ENCODE results near the gene HOXB6.

HOXB6 gene

GRCh38 chr17:48620461-48621139 lies 15.8 kb upstream of the HOXB6 start:
- H3K4me3 ChIP-seq (ENCODE audit: low read length in 2 of 2) = no peak overlapping the region
- H3K9ac ChIP-seq (ENCODE audit: low read depth, low read length, poor library complexity) = no peak overlapping the region
- no peak overlapping the region for H2AFZ ChIP-seq (ENCODE audit: low read length)
- no CpG with 5 or more reads among the region's 6 CpGs for WGBS, 2 donors (ENCODE audit: extremely low coverage in 2 of 2, insufficient read length in 2 of 2, insufficient replicate concordance in 1 of 2)
- H3K27ac ChIP-seq (replicated peaks; ENCODE audit: low read length) = no peak overlapping the region
- no peak overlapping the region for H4K91ac ChIP-seq (ENCODE audit: low read depth, low read length, poor library complexity)
- H2AK5ac ChIP-seq (ENCODE audit: low read depth, low read length) = no peak overlapping the region
- H3K4me2 ChIP-seq (ENCODE audit: insufficient read depth, low read length, poor library complexity, severe bottlenecking) = no peak overlapping the region
- H3K18ac ChIP-seq (ENCODE audit: low read length) = no peak overlapping the region
- H3K79me1 ChIP-seq (ENCODE audit: low read depth, low read length) = no peaks in the 10 kb centered on the region
- H3K4ac ChIP-seq (ENCODE audit: low read length) = no peak overlapping the region
- no peak overlapping the region for H2BK5ac ChIP-seq (ENCODE audit: low read length)
- H2BK12ac ChIP-seq (ENCODE audit: low read length) = no peak overlapping the region
- H4K8ac ChIP-seq (ENCODE audit: low read depth, low read length) = no peak overlapping the region
- H3K14ac ChIP-seq (ENCODE audit: low read length) = no peak overlapping the region
- H2BK15ac ChIP-seq (ENCODE audit: low read length) = no peak overlapping the region
- H2BK120ac ChIP-seq (ENCODE audit: low read depth, low read length) = no peak overlapping the region
- H3K4me1 ChIP-seq (ENCODE audit: control insufficient read depth in 2 of 2, insufficient read depth in 1 of 2, low read depth in 1 of 2, low read length in 2 of 2) = peaks cover 0 to 1% of the 10 kb centered on the region in 2 donors
- peaks cover 79 to 100% (median 99%) of the 10 kb centered on the region in 3 experiments for H3K27me3 ChIP-seq (ENCODE audit: control insufficient read depth in 3 of 3, insufficient read depth in 3 of 3, low read depth in 1 of 3, low read length in 3 of 3)
- DNase-seq (ENCODE audit: low spot score) = no peak
- no peaks in the 10 kb centered on the region for H3K36me3 ChIP-seq (replicated peaks in 1 of 2; ENCODE audit: control insufficient read depth in 2 of 2, insufficient read depth in 2 of 2, low read length in 2 of 2)
- H3K23ac ChIP-seq (ENCODE audit: low read depth, low read length, poor library complexity) = peak overlapping the region; percentile 8
- peaks cover 0 to 10% of the 10 kb centered on the region in 2 donors for H3K9me3 ChIP-seq (replicated peaks in 1 of 2; ENCODE audit: control insufficient read depth in 2 of 2, insufficient read depth in 1 of 2, low read depth in 1 of 2, low read length in 2 of 2)

GRCh38 chr17:48619826-48620449 lies 15.2 kb upstream of the HOXB6 start:
- Histone ChIP-seq H4K91ac (ENCODE audit: low read depth, low read length, poor library complexity) (no peak overlapping the region), H3K27me3 (ENCODE audit: control insufficient read depth in 3 of 3, insufficient read depth in 3 of 3, low read depth in 1 of 3, low read length in 3 of 3) (peaks cover 74 to 100% (median 99%) of the 10 kb centered on the region in 3 experiments), H3K18ac (ENCODE audit: low read length) (no peak overlapping the region), H3K23ac (ENCODE audit: low read depth, low read length, poor library complexity) (peak overlapping the region; percentile 77), H3K4ac (ENCODE audit: low read length) (no peak overlapping the region), H3K14ac (ENCODE audit: low read length) (no peak overlapping the region), H3K36me3 (replicated peaks in 1 of 2; ENCODE audit: control insufficient read depth in 2 of 2, insufficient read depth in 2 of 2, low read length in 2 of 2) (no peaks in the 10 kb centered on the region), H2BK5ac (ENCODE audit: low read length) (no peak overlapping the region), H3K4me2 (ENCODE audit: insufficient read depth, low read length, poor library complexity, severe bottlenecking) (no peak overlapping the region), H2AFZ (ENCODE audit: low read length) (peak overlapping the region; percentile 74), H3K9ac (ENCODE audit: low read depth, low read length, poor library complexity) (peak overlapping the region; percentile 31), H4K8ac (ENCODE audit: low read depth, low read length) (no peak overlapping the region), H3K9me3 (replicated peaks in 1 of 2; ENCODE audit: control insufficient read depth in 2 of 2, insufficient read depth in 1 of 2, low read depth in 1 of 2, low read length in 2 of 2) (peaks cover 0 to 10% of the 10 kb centered on the region in 2 donors), H3K4me3 (ENCODE audit: low read length in 2 of 2) (no peak overlapping the region), H2BK12ac (ENCODE audit: low read length) (no peak overlapping the region), H2AK5ac (ENCODE audit: low read depth, low read length) (no peak overlapping the region), H3K4me1 (ENCODE audit: control insufficient read depth in 2 of 2, insufficient read depth in 1 of 2, low read depth in 1 of 2, low read length in 2 of 2) (no peaks in the 10 kb centered on the region), H3K27ac (replicated peaks; ENCODE audit: low read length) (no peak overlapping the region), H3K79me1 (ENCODE audit: low read depth, low read length) (no peaks in the 10 kb centered on the region), H2BK120ac (ENCODE audit: low read depth, low read length) (no peak overlapping the region), H2BK15ac (ENCODE audit: low read length) (no peak overlapping the region)
- DNase-seq (ENCODE audit: low spot score) = no peak
- WGBS, 2 donors (ENCODE audit: extremely low coverage in 2 of 2, insufficient read length in 2 of 2, insufficient replicate concordance in 1 of 2) = no CpG with 5 or more reads among the region's 32 CpGs

- Histone ChIP-seq H2BK12ac (ENCODE audit: low read length) (no peak overlapping the region), H3K4ac (ENCODE audit: low read length) (no peak overlapping the region), H3K4me3 (ENCODE audit: low read length in 2 of 2) (no peak overlapping the region), H2BK120ac (ENCODE audit: low read depth, low read length) (no peak overlapping the region), H3K27ac (replicated peaks; ENCODE audit: low read length) (no peak overlapping the region), H3K4me2 (ENCODE audit: insufficient read depth, low read length, poor library complexity, severe bottlenecking) (no peak overlapping the region), H4K8ac (ENCODE audit: low read depth, low read length) (no peak overlapping the region), H3K79me1 (ENCODE audit: low read depth, low read length) (no peaks in the 10 kb centered on the region), H3K23ac (ENCODE audit: low read depth, low read length, poor library complexity) (no peak overlapping the region), H3K27me3 (ENCODE audit: control insufficient read depth in 3 of 3, insufficient read depth in 3 of 3, low read depth in 1 of 3, low read length in 3 of 3) (peaks cover 71 to 99% (median 99%) of the 10 kb centered on the region in 3 experiments), H3K14ac (ENCODE audit: low read length) (no peak overlapping the region), H2AK5ac (ENCODE audit: low read depth, low read length) (no peak overlapping the region), H3K9ac (ENCODE audit: low read depth, low read length, poor library complexity) (no peak overlapping the region), H3K4me1 (ENCODE audit: control insufficient read depth in 2 of 2, insufficient read depth in 1 of 2, low read depth in 1 of 2, low read length in 2 of 2) (no peaks in the 10 kb centered on the region), H3K9me3 (replicated peaks in 1 of 2; ENCODE audit: control insufficient read depth in 2 of 2, insufficient read depth in 1 of 2, low read depth in 1 of 2, low read length in 2 of 2) (peaks cover 0 to 10% of the 10 kb centered on the region in 2 donors), H3K36me3 (replicated peaks in 1 of 2; ENCODE audit: control insufficient read depth in 2 of 2, insufficient read depth in 2 of 2, low read length in 2 of 2) (no peaks in the 10 kb centered on the region), H3K18ac (ENCODE audit: low read length) (no peak overlapping the region), H4K91ac (ENCODE audit: low read depth, low read length, poor library complexity) (no peak overlapping the region), H2BK5ac (ENCODE audit: low read length) (no peak overlapping the region), H2AFZ (ENCODE audit: low read length) (no peak overlapping the region), H2BK15ac (ENCODE audit: low read length) (no peak overlapping the region)
- DNase-seq (ENCODE audit: low spot score) = peak; percentile 87
- no CpG with 5 or more reads among the region's 25 CpGs for WGBS, 2 donors (ENCODE audit: extremely low coverage in 2 of 2, insufficient read length in 2 of 2, insufficient replicate concordance in 1 of 2)
Observed at GRCh38 chr17:48618256-48618896, 13.6 kb upstream of the HOXB6 start.

Measured in neuronal stem cell (in vitro differentiated cells).